ENCODE data around the gene GULP1.

GRCh38 chr2:188243381-188243780, 48.3 kb upstream of the GULP1 start:
- TF ChIP-seq POLR2A (IDR thresholded peaks at IDR 0.05): no peak
- no peak for TF ChIP-seq EP300 (IDR thresholded peaks at IDR 0.05)
- TF ChIP-seq CTCF (IDR thresholded peaks at IDR 0.05): no peak
